Activated T-helper 1 cell treated with anti-CD3 and anti-CD28 coated beads, Interleukin-12 subunit alpha, Interleukin-12 subunit beta, Interleukin-2, Interleukin-4 antibody, amounts not matched to agents 30 ng/mL and 10 ng/mL and 1 ng/mL, durations not matched to agents 14 hours and 24 hours and 36 hours (primary cell): ENCODE results near the gene RBM14. TPM values are rescaled to one million over a fixed set of nuclear protein-coding genes. Genes with fewer than 3 reads are reported as not detected.

Source experiments
- DNase-seq: peaks from one replicate; pipeline ENCODE4 v3.0.0; 2021; ENCODE audit warnings: low spot score
- H3K27ac Mint-ChIP-seq: one replicate; pipeline ENCODE4 v1.8.0; 2021; ENCODE audit warnings: mild to moderate bottlenecking, mixed read lengths
- H3K27me3 Mint-ChIP-seq: one replicate; pipeline ENCODE4 v1.8.0; 2022; ENCODE audit warnings: mild to moderate bottlenecking, moderate library complexity, mixed read lengths; ENCODE audit not compliant: insufficient read depth
- H3K36me3 Mint-ChIP-seq: one replicate; pipeline ENCODE4 v1.8.0; 2021; ENCODE audit warnings: low read depth, mixed read lengths
- H3K4me1 Mint-ChIP-seq: one replicate; pipeline ENCODE4 v1.8.0; 2021; ENCODE audit warnings: low read depth, mixed read lengths
- H3K4me3 Mint-ChIP-seq: one replicate; pipeline ENCODE4 v1.8.0; 2021; ENCODE audit warnings: mild to moderate bottlenecking, moderate library complexity, mixed read lengths
- H3K9me3 Mint-ChIP-seq: one replicate; pipeline ENCODE4 v1.8.0; 2021; ENCODE audit warnings: mixed read lengths
- intact Hi-C: fragments of 100-400 bp; cut with micrococcal nuclease; formaldehyde crosslinking; loops from one replicate; pipeline ENCODE4 v1.15.1; 2024
- total RNA-seq: library from RNA; stranded (reverse); gene quantifications from 2 replicates; pipeline ENCODE4 v1.2.3, GENCODE V29; 2022

RBM14 gene
- total RNA-seq, 1 donor from 2014 or later: 198 TPM

DNA sequence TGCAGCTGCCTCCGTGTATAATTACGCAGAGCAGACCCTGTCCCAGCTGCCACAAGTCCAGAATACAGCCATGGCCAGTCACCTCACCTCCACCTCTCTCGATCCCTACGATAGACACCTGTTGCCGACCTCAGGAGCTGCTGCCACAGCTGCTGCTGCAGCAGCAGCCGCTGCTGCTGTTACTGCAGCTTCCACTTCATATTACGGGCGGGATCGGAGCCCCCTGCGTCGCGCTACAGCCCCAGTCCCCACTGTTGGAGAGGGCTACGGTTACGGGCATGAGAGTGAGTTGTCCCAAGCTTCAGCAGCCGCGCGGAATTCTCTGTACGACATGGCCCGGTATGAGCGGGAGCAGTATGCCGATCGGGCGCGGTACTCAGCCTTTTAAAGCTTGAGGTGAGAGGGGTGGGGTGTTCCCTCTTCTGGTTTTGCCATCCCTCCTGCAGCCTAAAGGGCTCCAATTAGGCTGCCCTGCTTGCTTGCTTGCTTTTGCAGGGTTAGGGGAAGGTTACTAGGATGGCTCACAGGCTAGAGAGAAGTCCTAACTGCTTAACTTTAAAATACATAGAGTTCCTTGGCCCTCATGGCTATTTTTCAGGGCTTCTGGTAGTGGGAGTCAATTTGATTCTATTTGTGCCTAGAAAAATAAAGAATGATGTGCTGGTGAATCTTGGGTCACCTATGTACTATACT, 27.5 kb downstream of the RBM14 start:
- Mint-ChIP-seq H3K27me3 (no peaks in the 10 kb centered on the region), H3K27ac (no peak overlapping the region), H3K9me3 (no peaks in the 10 kb centered on the region), H3K4me3 (peak overlapping the region; percentile 59), H3K36me3 (peaks cover 82% of the 10 kb centered on the region), H3K4me1 (peaks cover 76% of the 10 kb centered on the region)
- intact Hi-C loops: no loop called here
- no peak for DNase-seq

GRCh38 chr11:66646828-66647227, 30.4 kb downstream of the RBM14 start:
- H3K4me3 Mint-ChIP-seq: no peak overlapping the region
- no peak overlapping the region for H3K27ac Mint-ChIP-seq
- no peak for DNase-seq
- intact Hi-C loops: no loop called here
- H3K27me3 Mint-ChIP-seq: no peaks in the 10 kb centered on the region
- H3K4me1 Mint-ChIP-seq: peaks cover 50% of the 10 kb centered on the region
- H3K9me3 Mint-ChIP-seq: no peaks in the 10 kb centered on the region
- H3K36me3 Mint-ChIP-seq: peaks cover 72% of the 10 kb centered on the region

DNA sequence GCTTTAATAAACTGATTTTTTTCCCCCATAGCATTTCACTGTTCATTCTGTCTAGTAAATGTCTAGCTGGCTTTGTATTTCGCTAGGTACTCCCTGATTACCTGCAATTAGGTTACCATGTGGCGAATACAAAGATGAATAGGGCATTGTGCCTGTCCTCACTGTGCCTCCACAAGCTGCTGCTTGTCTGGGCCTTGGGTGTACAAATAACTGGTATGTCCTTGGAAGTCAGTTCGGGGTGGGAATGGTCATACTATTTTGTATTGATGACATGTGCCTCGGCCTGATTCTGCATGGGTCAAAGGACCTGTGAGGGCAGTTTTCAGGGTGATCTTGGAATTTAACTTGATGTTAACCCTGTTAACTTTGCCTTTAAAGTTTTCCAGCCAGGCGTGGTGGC, 33.5 kb downstream of the RBM14 start:
- DNase-seq: no peak
- peaks cover 57% of the 10 kb centered on the region for H3K36me3 Mint-ChIP-seq
- H3K4me1 Mint-ChIP-seq: peaks cover 24% of the 10 kb centered on the region
- H3K9me3 Mint-ChIP-seq: no peaks in the 10 kb centered on the region
- intact Hi-C loops: no loop called here
- H3K4me3 Mint-ChIP-seq: no peak overlapping the region
- H3K27me3 Mint-ChIP-seq: no peaks in the 10 kb centered on the region
- H3K27ac Mint-ChIP-seq: no peak overlapping the region

DNA sequence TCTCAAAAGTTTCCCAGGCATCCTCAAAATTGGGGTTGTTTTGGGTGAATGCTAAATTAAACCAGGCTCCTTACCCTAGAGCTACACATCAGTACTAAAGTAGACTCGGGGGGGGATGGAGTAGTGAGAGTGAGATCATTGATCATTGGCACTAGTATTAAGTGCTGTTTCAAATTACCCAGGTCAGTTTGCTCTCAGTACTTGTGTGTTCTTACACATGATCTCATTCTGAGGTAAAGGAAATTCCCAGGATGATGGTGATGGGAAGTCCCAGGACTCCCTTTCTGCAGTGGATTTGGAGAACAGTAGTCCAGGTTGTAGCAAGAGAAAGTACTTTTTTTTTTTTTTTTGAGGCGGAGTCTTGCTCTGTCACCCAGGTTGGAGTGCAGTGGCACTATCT, 34.6 kb downstream of the RBM14 start:
- no peaks in the 10 kb centered on the region for H3K27me3 Mint-ChIP-seq
- intact Hi-C loops: no loop called here
- no peak overlapping the region for H3K4me3 Mint-ChIP-seq
- no peak for DNase-seq
- no peak overlapping the region for H3K27ac Mint-ChIP-seq
- no peaks in the 10 kb centered on the region for H3K9me3 Mint-ChIP-seq
- H3K4me1 Mint-ChIP-seq: peaks cover 16% of the 10 kb centered on the region
- H3K36me3 Mint-ChIP-seq: peaks cover 45% of the 10 kb centered on the region

GRCh38 chr11:66652651-66653050, 36.2 kb downstream of the RBM14 start:
- intact Hi-C loops: no loop called here
- Mint-ChIP-seq H3K9me3 (no peaks in the 10 kb centered on the region), H3K27me3 (no peaks in the 10 kb centered on the region), H3K4me1 (peaks cover 5% of the 10 kb centered on the region), H3K4me3 (no peak overlapping the region), H3K27ac (peak overlapping the region; percentile 61), H3K36me3 (peaks cover 30% of the 10 kb centered on the region)
- DNase-seq: no peak

DNA sequence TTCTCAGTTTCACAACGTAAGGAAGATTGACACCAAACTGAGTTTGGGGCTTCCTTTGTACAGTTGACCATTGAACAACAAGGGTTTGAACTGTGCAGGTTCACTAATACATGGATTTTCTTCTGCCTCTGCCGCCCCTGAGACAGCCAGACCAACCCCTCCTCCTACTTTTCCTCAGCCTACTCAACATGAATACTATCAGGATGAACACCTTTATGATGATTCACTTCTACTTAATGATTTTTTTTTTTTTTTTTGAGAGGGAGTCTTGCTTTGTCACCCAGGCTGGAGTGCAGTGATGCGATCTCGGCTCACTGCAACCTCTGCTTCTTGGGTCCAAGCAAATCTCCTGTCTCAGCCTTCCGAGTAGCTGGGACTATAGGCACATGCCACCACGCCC, 36.7 kb downstream of the RBM14 start:
- Mint-ChIP-seq H3K27ac (no peak overlapping the region), H3K4me3 (no peak overlapping the region), H3K4me1 (peaks cover 5% of the 10 kb centered on the region)

GRCh38 chr11:66659763-66660162, 43.3 kb downstream of the RBM14 start:
- peaks cover 5% of the 10 kb centered on the region for H3K4me1 Mint-ChIP-seq
- no peak overlapping the region for H3K4me3 Mint-ChIP-seq
- H3K27me3 Mint-ChIP-seq: no peaks in the 10 kb centered on the region
- H3K9me3 Mint-ChIP-seq: no peaks in the 10 kb centered on the region
- peaks cover 18% of the 10 kb centered on the region for H3K36me3 Mint-ChIP-seq
- H3K27ac Mint-ChIP-seq: peak overlapping the region; percentile 5
- intact Hi-C loops: no loop called here
- no peak for DNase-seq

More for the DNA sequence above, 36.7 kb downstream of the RBM14 start:
- intact Hi-C loops: no loop called here
- Mint-ChIP-seq H3K36me3 (peaks cover 29% of the 10 kb centered on the region), H3K9me3 (no peaks in the 10 kb centered on the region), H3K27me3 (no peaks in the 10 kb centered on the region)
- no peak for DNase-seq

GRCh38 chr11:66663741-66664296, 47.4 kb downstream of the RBM14 start:
- intact Hi-C loops: no loop called here
- no peak for DNase-seq
- Mint-ChIP-seq H3K27ac (no peak overlapping the region), H3K36me3 (peaks cover 27% of the 10 kb centered on the region), H3K4me1 (peaks cover 5% of the 10 kb centered on the region), H3K4me3 (no peak overlapping the region), H3K27me3 (no peaks in the 10 kb centered on the region), H3K9me3 (no peaks in the 10 kb centered on the region)

DNA sequence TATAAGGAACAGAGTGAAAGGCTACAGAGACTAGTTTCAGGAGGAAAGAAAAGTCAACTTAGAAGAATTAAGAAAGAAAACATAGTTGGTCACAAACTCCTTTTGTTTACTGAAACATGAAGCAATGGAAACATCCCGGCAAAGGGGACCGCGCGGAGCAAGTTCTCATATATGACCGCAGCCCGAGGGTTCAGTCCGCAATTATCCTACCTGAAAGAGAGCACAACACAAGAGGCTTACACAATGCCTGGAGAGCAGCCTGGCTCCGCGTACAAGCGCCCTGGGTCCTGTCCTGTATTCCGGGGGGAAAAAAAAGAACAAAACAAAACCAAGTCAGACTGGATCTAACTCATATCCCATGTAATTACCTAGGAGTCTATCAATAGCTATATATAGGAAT, 48.9 kb downstream of the RBM14 start:
- intact Hi-C loops: no loop called here
- no peak for DNase-seq
- Mint-ChIP-seq H3K4me3 (no peak overlapping the region), H3K27ac (no peak overlapping the region), H3K27me3 (no peaks in the 10 kb centered on the region), H3K36me3 (peaks cover 25% of the 10 kb centered on the region), H3K4me1 (peaks cover 4% of the 10 kb centered on the region), H3K9me3 (no peaks in the 10 kb centered on the region)

DNA sequence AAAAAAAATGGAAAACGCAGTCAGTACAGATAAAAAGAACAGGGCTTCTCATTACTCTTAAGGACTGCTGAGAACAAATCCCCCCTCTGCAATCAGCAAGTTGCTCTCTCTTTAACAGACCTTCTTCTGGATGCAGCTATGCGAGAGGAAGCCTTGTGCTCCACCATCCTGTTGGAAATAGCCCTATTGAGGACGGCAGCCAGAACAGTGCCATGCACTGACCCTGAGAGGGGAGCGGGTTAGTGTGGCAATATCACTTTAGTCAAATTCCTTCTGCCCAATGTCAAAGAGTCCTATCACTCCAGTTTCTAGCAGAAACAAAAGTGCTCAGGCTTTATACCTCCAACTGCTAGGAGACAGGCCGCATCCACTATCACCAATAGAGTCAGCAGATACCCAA, 54.4 kb downstream of the RBM14 start:
- DNase-seq: no peak

GRCh38 chr11:66674964-66675602, 58.7 kb downstream of the RBM14 start:
- H3K27me3 Mint-ChIP-seq: no peaks in the 10 kb centered on the region
- DNase-seq: no peak
- intact Hi-C loops: loop anchor here (5.0 kb wide), 1 partner anchor 288 kb away; no protein-coding TSS in a partner anchor
- peaks cover 35% of the 10 kb centered on the region for H3K4me1 Mint-ChIP-seq
- H3K27ac Mint-ChIP-seq: peak overlapping the region; percentile 1
- peaks cover 17% of the 10 kb centered on the region for H3K36me3 Mint-ChIP-seq
- H3K9me3 Mint-ChIP-seq: no peaks in the 10 kb centered on the region
- no peak overlapping the region for H3K4me3 Mint-ChIP-seq

More for the DNA sequence above, 54.4 kb downstream of the RBM14 start:
- Mint-ChIP-seq H3K27ac (no peak overlapping the region), H3K36me3 (peaks cover 22% of the 10 kb centered on the region), H3K9me3 (no peaks in the 10 kb centered on the region), H3K4me1 (peaks cover 15% of the 10 kb centered on the region), H3K4me3 (no peak overlapping the region), H3K27me3 (no peaks in the 10 kb centered on the region)
- intact Hi-C loops: no loop called here

DNA sequence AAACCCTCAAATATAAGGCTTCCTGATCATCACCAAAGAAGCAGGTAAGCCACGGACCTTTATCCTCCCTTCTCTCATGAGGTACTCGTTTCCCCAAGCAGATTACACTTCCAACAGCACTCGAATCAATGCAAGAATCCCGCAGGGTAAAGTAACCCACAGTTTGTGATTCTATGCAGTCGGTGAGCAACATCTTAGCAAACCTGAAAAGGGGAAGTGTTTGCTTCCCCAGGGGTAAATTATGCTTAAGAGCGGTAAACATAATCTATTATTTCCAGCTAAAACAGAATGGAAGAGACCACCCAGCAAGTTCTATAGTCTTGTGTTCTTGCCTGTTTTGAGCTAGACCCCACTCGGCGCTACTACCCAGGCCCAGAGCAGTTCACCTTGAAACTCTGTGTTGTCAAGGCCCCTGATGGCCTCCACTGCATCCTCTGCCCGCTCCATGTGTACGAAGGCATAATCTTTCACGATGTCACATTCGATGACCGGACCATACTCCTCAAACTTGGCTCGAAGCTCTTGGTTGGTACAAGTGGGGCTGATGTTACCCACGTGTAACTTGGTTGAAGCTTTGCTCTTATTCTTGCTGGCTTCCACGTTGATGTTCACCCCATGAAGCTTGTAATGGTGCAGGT, 60.0 kb downstream of the RBM14 start:
- Mint-ChIP-seq H3K9me3 (no peaks in the 10 kb centered on the region), H3K27me3 (no peaks in the 10 kb centered on the region), H3K27ac (peak overlapping the region; percentile 57), H3K4me1 (peaks cover 35% of the 10 kb centered on the region), H3K36me3 (peaks cover 15% of the 10 kb centered on the region), H3K4me3 (peak overlapping the region; percentile 95)
- intact Hi-C loops: loop anchor here (2.0 to 5.0 kb wide), 2 partner anchors 289 to 364 kb away; no protein-coding TSS in a partner anchor
- no peak for DNase-seq
